Measurements from ENCODE around the gene CMTR1.

- TF ChIP-seq ZNF24 (tag by site-specific recombination; IDR thresholded peaks at IDR 0.05) (no peak), ZNF571 (tag by site-specific recombination; IDR thresholded peaks at IDR 0.05) (no peak), PRDM4 (tag by site-specific recombination; IDR thresholded peaks at IDR 0.05) (no peak), CTCF (tag by site-specific recombination; IDR thresholded peaks at IDR 0.05) (no peak), ZNF530 (tag by site-specific recombination; IDR thresholded peaks at IDR 0.05; ENCODE audit: low read depth) (no peak), PRDM2 (tag by site-specific recombination; IDR thresholded peaks at IDR 0.05; ENCODE audit: borderline replicate concordance) (no peak)
These were observed 52.3 kb downstream of the CMTR1 start for GRCh38 chr6:37485291-37485702.
